ENCODE measurements around the gene DNAH7.
"Not testable (repeated sequence)": the region's sequence is repeated elsewhere in the genome, so short reads cannot be mapped to it uniquely, and the experiment has no call there.

The DNAH7 gene

DNA sequence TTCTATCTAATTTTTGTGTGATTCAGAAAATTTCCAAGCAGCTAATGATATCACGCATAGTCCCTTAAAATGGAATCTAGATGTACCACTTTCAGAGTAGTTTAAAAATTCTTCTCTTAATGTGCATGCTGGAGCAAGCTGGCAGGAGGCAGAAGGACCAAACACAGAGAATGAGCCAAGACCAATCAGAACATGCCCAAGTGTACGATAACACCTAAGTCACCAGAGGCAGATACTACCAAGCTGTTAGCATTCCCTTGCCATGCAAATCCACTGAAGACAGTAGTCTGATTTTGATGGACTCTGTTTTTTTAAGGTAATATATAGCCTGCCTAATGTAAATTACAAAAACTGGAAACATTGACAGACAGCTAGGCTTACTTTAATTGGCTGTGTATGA lies 109.3 kb downstream of the DNAH7 start:
- no peak for DNase-seq

DNA sequence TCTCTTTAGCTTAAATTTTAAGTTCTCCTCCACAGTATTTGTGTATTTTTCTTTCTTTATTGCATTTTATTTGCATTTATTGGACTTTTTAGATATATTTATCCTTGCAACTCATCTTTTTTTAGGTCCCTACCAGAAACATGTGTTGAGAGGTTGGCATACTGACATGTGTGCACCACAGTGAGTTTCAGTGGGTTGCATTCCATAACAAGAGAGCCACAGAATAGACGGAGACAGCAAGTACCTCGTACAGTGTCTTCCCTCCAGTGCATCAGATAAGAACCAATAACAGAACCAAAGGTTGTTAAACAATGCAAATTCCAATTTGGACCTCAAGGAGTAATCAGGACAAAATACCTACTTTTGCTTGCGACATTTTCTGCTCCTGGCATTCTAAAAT lies 111.9 kb downstream of the DNAH7 start:
- DNase-seq = no peak

DNA sequence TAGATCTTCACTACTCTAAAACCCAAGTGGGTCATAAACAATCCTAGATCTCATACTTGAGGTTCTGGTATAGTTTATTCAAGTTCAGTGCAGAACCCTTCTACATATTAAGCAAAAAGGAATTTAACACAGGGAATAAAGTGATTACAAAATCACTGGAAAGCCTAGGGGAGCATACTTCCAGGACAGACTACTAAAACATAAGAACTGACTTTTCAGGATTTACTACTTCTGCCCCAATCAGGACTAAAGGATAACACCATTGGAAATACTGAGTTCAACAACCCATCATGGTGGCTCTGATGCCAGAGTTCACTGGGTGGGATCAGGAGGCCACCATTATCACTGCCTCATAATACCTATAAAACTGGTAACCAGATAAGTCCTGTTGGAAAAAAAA lies 123.6 kb downstream of the DNAH7 start:
- no peak for DNase-seq

DNA sequence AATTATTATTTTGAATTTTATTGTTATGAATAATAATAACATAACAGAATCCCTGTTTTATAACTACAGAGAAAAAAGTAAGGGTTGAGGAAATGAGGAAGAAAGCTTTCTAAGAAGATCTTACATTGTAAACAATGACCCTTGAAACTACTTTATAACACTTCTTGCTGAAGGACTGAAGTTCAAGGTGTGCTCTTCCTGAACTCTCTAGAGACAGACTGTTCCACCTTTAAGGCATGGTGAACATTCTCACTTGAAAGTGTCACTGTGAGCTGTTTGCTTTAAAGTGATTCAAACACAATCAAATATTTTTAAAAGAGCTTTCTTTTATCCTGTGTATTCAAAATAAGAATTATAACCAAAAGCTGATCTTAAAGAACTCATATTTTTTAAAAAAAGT lies 131.5 kb downstream of the DNAH7 start:
- no peak for DNase-seq

- no peak for DNase-seq
Measured at GRCh38 chr2:195934484-195934883, 134.2 kb downstream of the DNAH7 start.

DNA sequence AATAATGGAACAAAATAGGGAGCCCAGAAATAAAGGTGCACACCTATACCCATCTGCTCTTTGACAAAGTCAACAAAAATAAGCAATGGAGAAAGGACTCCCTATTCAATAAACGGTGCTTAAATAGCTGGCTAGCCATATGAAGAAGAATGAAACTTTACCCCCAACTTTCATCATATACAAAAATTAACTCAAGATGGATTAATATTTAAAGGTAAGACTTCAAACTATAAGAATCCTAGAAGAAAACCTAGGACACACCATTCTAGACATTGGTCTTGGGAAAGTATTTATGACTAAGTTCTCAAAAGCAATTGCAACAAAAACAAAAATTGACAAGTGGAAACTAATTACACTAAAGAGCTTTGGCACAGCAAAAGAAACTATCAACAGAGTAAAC lies 139.1 kb downstream of the DNAH7 start:
- DNase-seq = no peak

DNA sequence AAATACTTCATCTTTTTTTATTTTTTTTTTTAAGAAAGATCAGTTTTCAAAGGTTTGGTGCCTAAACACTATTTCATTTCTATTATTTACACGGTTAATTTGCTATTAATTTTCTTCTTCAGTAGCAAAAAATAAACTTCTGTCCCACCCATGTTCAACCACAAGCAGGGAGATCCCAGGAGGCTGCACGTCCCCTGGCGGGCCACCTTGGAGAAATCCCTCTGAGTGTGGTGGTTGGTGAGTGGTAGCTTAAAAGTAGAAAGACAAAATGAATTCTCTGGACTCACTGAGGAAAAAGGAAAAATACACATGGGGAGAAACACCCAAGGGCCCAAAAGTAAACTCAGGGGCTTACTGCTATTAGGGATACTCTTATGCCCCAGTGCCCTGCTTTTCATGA lies 143.5 kb downstream of the DNAH7 start:
- DNase-seq = no peak

DNA sequence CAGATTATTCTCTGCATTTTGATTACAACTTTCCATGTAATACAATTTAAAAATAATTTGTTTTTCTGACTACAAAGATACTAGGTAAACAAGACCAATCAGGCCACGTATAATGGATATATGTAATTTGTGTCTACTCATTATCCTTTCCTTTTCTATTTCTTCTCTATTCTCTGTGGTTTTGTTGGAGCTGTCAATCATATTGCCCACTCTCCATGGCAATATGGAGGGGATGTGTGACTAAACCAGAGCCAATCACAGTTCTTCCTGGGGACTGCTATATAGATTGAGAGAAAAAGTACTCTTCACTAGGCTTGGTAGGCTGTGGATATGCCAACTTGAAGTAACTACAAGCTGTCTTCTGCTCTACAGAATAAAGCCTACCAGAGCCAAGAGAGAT lies 144.7 kb downstream of the DNAH7 start:
- no peak for DNase-seq

- DNase-seq = not testable (repeated sequence)
Measured at GRCh38 chr2:195917021-195917600, 151.5 kb downstream of the DNAH7 start.

DNA sequence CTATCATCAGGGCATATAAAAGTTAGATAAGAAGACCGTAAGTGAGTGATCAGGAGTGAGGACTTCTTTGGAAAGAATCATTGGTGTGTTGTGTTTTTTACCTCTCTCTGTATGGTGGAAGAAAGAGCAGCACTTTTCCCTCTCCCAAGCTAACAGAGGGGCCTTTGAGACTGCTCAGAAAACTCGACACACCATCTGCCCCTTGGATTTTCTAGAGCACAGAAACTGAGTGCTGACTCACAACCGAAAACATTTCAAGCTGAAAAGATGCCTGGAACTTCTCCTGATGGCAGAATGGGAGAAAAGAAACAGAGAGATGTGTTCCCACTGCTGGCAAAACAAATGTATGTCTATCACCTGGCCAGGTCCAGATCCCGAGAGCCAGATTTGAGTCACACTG lies 156.6 kb downstream of the DNAH7 start:
- DNase-seq = no peak

DNA sequence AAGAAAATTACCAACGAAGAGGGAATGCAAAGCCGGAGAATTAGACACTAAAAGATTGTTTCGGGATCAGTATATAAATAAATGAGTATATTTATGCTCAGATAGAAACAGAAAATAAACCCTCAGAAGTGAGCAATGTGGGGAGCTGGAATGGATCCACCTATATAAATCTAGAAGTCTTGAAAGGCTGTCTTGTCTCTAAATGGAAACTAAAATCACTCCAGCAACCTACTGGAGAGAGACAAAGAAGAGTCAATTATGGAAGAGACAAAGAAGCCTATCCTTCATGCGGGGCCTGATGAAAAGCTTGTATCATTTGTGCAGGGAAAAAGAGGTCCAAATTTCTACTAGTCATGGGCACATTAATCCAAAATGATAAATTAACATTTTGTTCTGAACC lies 158.1 kb downstream of the DNAH7 start:
- DNase-seq = no peak

GRCh38 chr2:195909926-195910325 lies 158.7 kb downstream of the DNAH7 start:
- DNase-seq = no peak

DNA sequence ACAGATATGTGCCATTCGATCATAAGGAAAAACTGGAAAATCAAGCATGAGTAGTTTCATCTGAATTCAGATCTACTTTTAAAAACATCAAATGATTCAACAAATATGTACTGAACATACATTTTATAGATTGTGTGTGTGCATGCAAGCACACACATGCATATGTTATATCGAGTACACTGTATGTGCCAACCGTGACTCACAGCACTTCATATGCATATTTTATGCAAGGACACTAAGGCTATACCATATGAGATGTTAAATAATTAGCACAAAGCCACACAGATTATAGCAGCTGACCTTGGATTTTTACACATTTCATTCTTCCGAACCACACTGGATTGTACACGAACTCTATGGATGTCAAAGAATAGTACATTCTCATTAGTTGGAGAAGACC lies 161.2 kb downstream of the DNAH7 start:
- DNase-seq = no peak

GRCh38 chr2:195903956-195904355 lies 164.7 kb downstream of the DNAH7 start:
- DNase-seq = no peak

DNA sequence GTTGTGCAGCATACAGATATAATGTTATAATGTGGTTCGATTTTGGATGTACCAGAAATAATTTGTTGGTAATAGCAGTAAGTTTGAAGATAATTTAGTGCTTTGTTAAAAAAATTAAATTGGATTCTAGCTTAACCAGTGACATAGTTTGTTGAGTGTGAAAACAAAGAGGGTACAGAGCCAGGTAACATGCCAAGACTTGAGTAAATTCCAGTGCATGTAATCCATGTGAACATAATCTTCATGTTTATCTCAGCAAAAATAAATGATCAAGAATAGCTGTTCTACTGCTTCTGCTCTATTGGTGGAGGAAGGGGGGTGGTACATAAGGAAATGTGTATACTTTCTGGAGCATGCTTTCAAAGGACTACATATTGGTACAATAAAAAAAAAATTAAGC lies 165.8 kb downstream of the DNAH7 start:
- DNase-seq = no peak

GRCh38 chr2:195899226-195899625 lies 169.4 kb downstream of the DNAH7 start:
- no peak for DNase-seq

DNA sequence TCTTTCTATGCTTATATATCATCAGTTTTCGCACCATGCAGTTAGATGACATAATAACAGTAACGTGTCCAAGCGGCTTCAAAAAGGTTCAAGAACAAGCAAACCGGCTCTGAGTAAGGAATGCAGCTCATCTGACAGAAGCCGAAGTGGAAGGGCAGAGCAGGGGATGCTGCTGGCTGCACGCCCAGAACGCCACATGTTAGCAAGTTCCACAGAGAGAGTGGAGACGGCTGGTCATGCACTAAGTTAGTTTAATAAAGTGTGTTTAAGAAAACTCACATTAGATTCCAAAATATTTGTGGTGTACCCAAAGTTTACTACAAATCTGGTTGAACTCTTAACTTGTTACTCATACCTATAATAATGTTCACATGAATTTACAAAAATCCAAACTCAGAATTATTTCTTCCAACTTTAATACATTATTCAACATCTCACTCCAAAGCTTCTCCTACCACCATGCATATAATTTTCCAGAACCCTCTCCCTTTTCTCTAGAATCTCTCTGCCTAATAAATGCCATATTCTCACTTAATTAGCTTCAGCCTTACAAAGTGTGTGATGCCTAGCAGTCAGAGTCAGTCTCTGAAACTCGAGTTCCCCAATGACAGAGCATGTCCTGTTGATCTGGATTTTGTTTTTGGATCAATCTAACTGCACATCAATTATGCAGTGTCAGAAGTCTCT lies 170.0 kb downstream of the DNAH7 start:
- no peak for DNase-seq

DNA sequence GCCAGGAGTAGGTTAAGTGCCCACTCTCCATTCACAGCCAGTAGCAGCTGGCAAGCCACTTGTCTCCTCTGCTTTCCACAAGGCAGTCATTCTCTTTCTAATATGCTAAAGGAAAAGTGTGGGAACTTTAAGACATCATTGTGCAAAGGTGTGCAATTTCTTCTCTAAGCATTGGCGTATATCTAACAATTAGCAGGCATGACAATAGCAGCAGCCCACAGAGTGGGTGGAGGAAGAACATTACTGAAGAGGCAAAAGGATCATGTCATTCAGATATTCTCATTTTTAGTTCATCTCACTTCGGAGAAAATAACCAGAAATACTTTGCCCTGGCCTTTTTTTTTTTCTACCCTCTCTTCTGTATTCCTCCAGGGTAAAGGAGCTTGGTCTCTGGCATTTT lies 177.6 kb downstream of the DNAH7 start:
- DNase-seq = no peak

DNA sequence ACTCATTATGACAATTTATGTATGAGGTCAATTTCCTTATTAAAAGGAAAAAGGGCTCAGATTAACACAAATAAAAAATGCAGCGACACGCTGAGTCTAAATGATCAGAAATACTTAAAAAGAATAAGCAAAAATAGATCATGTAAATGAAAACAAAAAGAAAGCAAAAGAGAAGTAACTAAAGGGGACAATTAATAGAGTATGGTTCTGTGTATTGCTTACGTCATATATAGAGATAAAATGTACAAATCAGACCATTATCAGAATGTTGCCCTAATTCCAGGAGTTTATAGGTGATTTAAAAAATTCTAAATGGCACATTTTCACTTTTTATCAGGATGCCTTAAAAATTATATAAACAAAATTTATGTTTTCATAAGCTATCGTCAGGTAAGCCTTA lies 189.5 kb downstream of the DNAH7 start:
- no peak for DNase-seq

GRCh38 chr2:195871326-195871725 lies 197.3 kb downstream of the DNAH7 start:
- no peak for DNase-seq

- DNase-seq = no peak
Measured at GRCh38 chr2:195864316-195864715, 204.3 kb downstream of the DNAH7 start.

- DNase-seq = no peak
Measured at GRCh38 chr2:195863564-195863963, 205.1 kb downstream of the DNAH7 start.

- no peak for DNase-seq
Measured at GRCh38 chr2:195863121-195863520, 205.5 kb downstream of the DNAH7 start.

GRCh38 chr2:195861821-195862220 lies 206.8 kb downstream of the DNAH7 start:
- DNase-seq = no peak

DNA sequence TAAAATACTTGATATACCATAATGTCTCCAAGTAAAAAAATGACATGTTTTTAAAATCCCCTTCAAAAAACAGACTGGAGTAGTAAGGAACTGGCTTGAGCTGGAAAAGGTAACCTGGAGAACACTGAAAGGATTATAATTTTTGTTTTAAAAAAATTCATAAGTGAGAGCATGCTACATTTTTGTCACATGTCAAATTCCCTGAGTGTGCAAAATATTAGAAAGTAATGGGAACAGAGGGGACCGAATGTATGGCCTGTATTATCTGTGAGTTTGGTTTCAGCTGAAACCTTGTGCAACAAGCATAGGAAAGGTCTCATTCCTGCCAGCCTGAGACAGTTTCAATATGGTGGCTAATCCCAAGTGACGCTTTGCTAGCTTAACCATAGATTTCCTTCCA lies 209.1 kb downstream of the DNAH7 start:
- no peak for DNase-seq

Measured in stimulated activated naive CD4-positive, alpha-beta T cell treated with Interleukin-2 at 50 U/mL for 16 hours (primary cell).